IPS DF 6.9 (cell line): ENCODE measurements around the gene MAGI2.

Source experiments
- DNase-seq: peaks from one replicate; pipeline ENCODE4 v3.0.0-alpha.2; 2013; ENCODE audit warnings: low read depth, low spot score
- H3K27ac ChIP-seq: one replicate; pipeline ENCODE4 v1.5.1; 2013; ENCODE audit warnings: low read length, control low read depth
- H3K27me3 ChIP-seq: 2 replicates; pipeline ENCODE4 v1.6.1; 2013; ENCODE audit warnings: mild to moderate bottlenecking, low read length; ENCODE audit not compliant: control insufficient read depth, insufficient read depth
- H3K36me3 ChIP-seq: 2 replicates; pipeline ENCODE4 v1.6.1; 2013; ENCODE audit warnings: low read length; ENCODE audit not compliant: control insufficient read depth, insufficient read depth
- H3K4me1 ChIP-seq: 2 replicates; pipeline ENCODE4 v1.6.1; 2013; ENCODE audit warnings: low read length; ENCODE audit not compliant: control insufficient read depth, insufficient read depth
- H3K4me3 ChIP-seq: 2 replicates; pipeline ENCODE4 v1.5.1; 2013; ENCODE audit warnings: mild to moderate bottlenecking, low read length
- H3K9me3 ChIP-seq: 2 replicates; pipeline ENCODE4 v1.6.1; 2013; ENCODE audit warnings: low read length, inconsistent platforms; ENCODE audit not compliant: control insufficient read depth, insufficient read depth
- WGBS: extraction: QIAGEN DNeasy Blood & Tissue Kit; methylation state at CpG from one replicate; pipeline ENCODE4 v1.1.7; 2013; ENCODE audit warnings: mixed read lengths, missing lambda C conversion rate; ENCODE audit not compliant: insufficient read length, insufficient coverage; 5-methylcytosine and 5-hydroxymethylcytosine counted together

MAGI2 gene

DNA sequence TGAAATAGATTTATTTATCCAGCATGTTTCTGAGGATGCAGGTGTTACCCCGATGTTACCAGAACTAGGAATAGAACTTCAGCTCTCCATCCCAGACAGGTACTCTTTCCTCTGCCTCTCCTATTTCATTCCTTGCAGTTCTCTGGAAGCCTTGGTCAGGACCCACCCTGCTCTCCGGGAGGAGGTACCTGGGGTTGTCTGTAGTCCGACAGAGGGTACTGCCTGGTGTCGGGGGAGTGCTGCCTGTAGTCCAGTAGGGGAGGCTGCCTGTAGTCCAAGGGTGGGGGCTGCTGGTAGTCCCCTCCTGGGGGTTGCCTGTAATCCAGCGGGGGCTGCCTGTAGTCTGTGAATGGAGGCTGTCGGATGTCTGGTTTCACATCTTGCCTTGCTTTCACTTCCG, 1326.5 kb downstream of the MAGI2 start:
- Histone ChIP-seq H3K36me3 (no peaks in the 10 kb centered on the region), H3K27ac (no peak overlapping the region), H3K27me3 (no peaks in the 10 kb centered on the region), H3K4me1 (no peaks in the 10 kb centered on the region), H3K4me3 (no peak overlapping the region), H3K9me3 (no peaks in the 10 kb centered on the region)
- no peak for DNase-seq
- WGBS = no CpG with 5 or more reads among the region's 7 CpGs

- Histone ChIP-seq H3K4me1 (no peaks in the 10 kb centered on the region), H3K9me3 (no peaks in the 10 kb centered on the region), H3K27ac (no peak overlapping the region), H3K36me3 (no peaks in the 10 kb centered on the region), H3K27me3 (no peaks in the 10 kb centered on the region), H3K4me3 (no peak overlapping the region)
- WGBS = no CpG with 5 or more reads among the region's 2 CpGs
- DNase-seq = no peak
These were observed 1327.6 kb downstream of the MAGI2 start for GRCh38 chr7:78125884-78126283.

GRCh38 chr7:78124216-78124615, 1329.3 kb downstream of the MAGI2 start:
- Histone ChIP-seq H3K4me3 (no peak overlapping the region), H3K4me1 (no peaks in the 10 kb centered on the region), H3K36me3 (no peaks in the 10 kb centered on the region), H3K9me3 (no peaks in the 10 kb centered on the region), H3K27ac (no peak overlapping the region), H3K27me3 (no peaks in the 10 kb centered on the region)
- no peak for DNase-seq
- WGBS = no CpG with 5 or more reads among the region's 4 CpGs

DNA sequence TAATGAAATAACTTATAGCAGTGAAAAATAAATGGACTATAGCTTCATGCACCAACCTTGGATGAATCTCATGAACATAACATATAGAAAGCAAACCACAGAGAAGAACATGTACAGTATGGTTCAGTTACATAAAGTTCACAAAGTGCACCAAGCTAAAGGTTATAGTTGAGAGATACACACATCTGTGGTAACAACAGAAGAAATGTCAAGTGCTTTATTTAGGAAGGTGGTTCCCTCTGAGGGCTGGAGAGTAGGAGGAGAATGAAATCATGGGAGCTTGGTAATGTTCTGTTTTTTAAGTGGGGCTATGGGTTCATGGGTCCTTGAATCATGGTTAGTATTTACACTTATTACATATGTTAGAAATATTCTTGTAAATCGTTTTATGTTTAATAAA, 1331.6 kb downstream of the MAGI2 start:
- DNase-seq = no peak
- WGBS = no CpG with 5 or more reads among the region's 1 CpG
- Histone ChIP-seq H3K9me3 (no peaks in the 10 kb centered on the region), H3K36me3 (no peaks in the 10 kb centered on the region), H3K4me1 (no peaks in the 10 kb centered on the region), H3K27ac (no peak overlapping the region), H3K4me3 (no peak overlapping the region), H3K27me3 (no peaks in the 10 kb centered on the region)

DNA sequence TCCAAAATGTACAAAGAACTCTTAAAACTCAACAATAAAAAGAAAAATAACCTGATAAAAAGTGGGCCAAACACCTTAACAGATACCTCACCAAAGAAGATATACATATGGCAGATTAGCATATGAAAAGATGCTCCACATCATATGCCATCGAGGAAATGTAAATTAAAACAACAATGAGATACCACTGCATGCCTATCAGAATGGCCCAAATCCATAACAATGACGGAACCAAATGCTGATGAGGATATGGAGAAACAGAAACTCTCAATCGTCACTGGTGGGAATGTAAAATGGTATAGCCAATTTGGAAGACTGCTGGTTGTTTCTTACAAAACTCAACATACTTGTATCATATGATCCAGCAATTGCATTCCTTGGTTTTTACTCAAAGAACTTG, 1335.0 kb downstream of the MAGI2 start:
- H3K27ac ChIP-seq = no peak overlapping the region
- H3K4me3 ChIP-seq = no peak overlapping the region
- no CpG with 5 or more reads among the region's 3 CpGs for WGBS
- H3K9me3 ChIP-seq = no peaks in the 10 kb centered on the region
- peaks cover 2% of the 10 kb centered on the region; the same call in 1 of the 2 replicates for H3K4me1 ChIP-seq
- DNase-seq = no peak
- H3K27me3 ChIP-seq = no peaks in the 10 kb centered on the region
- H3K36me3 ChIP-seq = no peaks in the 10 kb centered on the region

DNA sequence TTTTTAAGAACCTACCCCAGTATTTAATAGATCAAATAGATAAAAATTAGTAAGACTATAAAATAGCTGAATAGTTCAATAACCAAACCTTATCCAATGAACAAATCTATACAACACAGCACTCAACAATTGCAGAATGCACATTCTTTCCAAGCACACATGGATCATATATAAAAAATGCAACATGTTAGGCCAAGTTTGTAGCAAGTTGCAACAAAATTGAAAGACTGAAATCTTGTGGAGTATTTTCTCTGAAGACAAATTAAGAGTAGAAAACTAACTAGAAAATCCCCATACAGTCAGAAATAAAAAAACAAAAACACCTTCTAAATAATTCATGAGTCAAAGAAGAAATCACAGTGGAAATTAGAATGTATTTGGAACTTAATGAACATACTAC, 1337.6 kb downstream of the MAGI2 start:
- Histone ChIP-seq H3K4me1 (peaks cover 4% of the 10 kb centered on the region; the same call in 1 of the 2 replicates), H3K27me3 (no peaks in the 10 kb centered on the region), H3K9me3 (no peaks in the 10 kb centered on the region), H3K27ac (no peak overlapping the region), H3K36me3 (no peaks in the 10 kb centered on the region), H3K4me3 (no peak overlapping the region)
- DNase-seq = no peak

- H3K4me3 ChIP-seq = no peak overlapping the region
- peaks cover 8% of the 10 kb centered on the region; the same call in 1 of the 2 replicates for H3K4me1 ChIP-seq
- no peaks in the 10 kb centered on the region for H3K9me3 ChIP-seq
- H3K27ac ChIP-seq = no peak overlapping the region
- no CpG with 5 or more reads among the region's 1 CpG for WGBS
- H3K27me3 ChIP-seq = no peaks in the 10 kb centered on the region
- H3K36me3 ChIP-seq = no peaks in the 10 kb centered on the region
- DNase-seq = no peak
These were observed 1338.5 kb downstream of the MAGI2 start for GRCh38 chr7:78114993-78115392.

- WGBS = no CpG with 5 or more reads among the region's 5 CpGs
- H3K4me1 ChIP-seq = peaks cover 8% of the 10 kb centered on the region; the same call in 1 of the 2 replicates
- H3K4me3 ChIP-seq = no peak overlapping the region
- no peak for DNase-seq
- H3K27me3 ChIP-seq = no peaks in the 10 kb centered on the region
- no peaks in the 10 kb centered on the region for H3K9me3 ChIP-seq
- H3K36me3 ChIP-seq = no peaks in the 10 kb centered on the region
- H3K27ac ChIP-seq = no peak overlapping the region
These were observed 1341.0 kb downstream of the MAGI2 start for GRCh38 chr7:78112488-78112887.

DNA sequence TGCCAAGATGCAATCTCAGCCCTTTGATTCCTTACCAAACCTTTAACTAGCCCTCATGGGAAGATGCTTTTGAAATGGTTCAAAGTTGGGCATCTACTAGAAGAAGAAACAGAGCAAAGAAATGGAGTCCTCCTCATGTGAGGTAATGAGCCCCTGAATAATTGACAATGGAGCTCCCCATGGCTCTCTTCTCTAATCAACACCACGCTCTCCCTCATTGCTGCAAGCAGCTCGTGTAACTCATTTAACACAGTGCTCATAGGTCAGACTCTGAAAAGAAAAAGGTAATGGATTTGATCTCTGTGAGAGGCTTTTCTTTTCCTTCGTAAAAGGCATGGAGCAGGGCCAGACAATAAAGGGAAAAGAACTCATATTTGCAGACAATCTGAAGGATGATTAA, 1342.1 kb downstream of the MAGI2 start:
- no peak overlapping the region for H3K4me3 ChIP-seq

DNA sequence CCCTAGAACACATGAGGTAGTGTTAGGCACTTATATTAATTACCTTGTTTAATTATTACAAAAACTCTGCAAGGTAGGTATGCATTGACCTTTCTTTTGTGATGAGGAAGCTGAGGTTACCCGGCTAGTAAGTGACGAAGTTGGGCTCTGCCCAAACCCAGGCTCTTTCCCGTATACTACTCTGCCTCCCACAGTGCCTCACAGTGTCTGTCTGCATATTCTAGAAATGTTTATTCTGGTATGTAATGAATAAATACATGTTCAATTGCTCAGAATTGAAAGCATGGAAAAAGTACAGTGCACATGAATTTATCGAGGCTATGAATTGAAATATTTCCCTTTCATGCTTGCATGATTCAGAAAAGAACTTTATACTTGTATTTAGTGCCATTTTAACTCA, 1350.0 kb downstream of the MAGI2 start:
- Histone ChIP-seq H3K4me3 (no peak overlapping the region), H3K4me1 (no peaks in the 10 kb centered on the region), H3K27me3 (no peaks in the 10 kb centered on the region), H3K27ac (no peak overlapping the region), H3K9me3 (no peaks in the 10 kb centered on the region), H3K36me3 (no peaks in the 10 kb centered on the region)
- no CpG with 5 or more reads among the region's 4 CpGs for WGBS
- DNase-seq = no peak

More for the DNA sequence above, 1342.1 kb downstream of the MAGI2 start:
- Histone ChIP-seq H3K9me3 (no peaks in the 10 kb centered on the region), H3K36me3 (no peaks in the 10 kb centered on the region), H3K27ac (no peak overlapping the region), H3K4me1 (peaks cover 8% of the 10 kb centered on the region; the same call in 1 of the 2 replicates), H3K27me3 (no peaks in the 10 kb centered on the region)
- WGBS = no CpG with 5 or more reads among the region's 3 CpGs
- DNase-seq = no peak

DNA sequence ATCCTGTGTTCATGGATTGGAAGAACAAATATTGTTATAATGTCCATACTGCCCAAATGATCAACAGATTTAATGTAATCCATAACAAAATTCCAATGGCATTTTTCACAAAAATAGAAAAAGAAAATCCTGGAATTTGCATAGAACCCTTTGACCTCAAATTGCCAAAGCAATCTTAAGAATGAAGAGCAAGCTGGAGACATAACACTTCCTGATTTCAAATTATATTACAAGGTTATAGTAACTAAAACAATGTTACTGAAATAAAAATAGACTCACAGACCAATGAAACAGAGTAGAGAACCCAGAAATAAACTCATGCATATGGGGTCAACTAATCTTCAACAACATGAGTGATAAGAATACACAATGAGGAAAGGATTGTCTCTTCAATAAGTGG, 1352.4 kb downstream of the MAGI2 start:
- no peak for DNase-seq
- H3K36me3 ChIP-seq = no peaks in the 10 kb centered on the region
- H3K9me3 ChIP-seq = no peaks in the 10 kb centered on the region
- no peaks in the 10 kb centered on the region for H3K27me3 ChIP-seq
- H3K4me3 ChIP-seq = no peak overlapping the region
- H3K27ac ChIP-seq = no peak overlapping the region
- no peaks in the 10 kb centered on the region for H3K4me1 ChIP-seq
